Mucosa of descending colon (tissue), 3 donors: ENCODE measurements around the gene C1orf174. TPM values are rescaled to one million over a fixed set of nuclear protein-coding genes. Genes with fewer than 3 reads are reported as not detected.
A peak's percentile ranks its signal among the peaks of the same experiment; 100 is the strongest.

Source experiments
- ATAC-seq: fragments of 200-7000 bp; cut with Tn5 transposase; one replicate; pipeline ENCODE4 v1.9.1; 2020; ENCODE audit warnings: mild to moderate bottlenecking, moderate library complexity
- DNase-seq, 3 donors: peaks; one replicate each; pipeline ENCODE4 v3.0.0-alpha.2; 2020
- H3K36me3 ChIP-seq: fragments of 200-600 bp; one replicate; pipeline ENCODE4 v1.8.0; 2021; ENCODE audit warnings: low read depth, mild to moderate bottlenecking
- H3K4me1 ChIP-seq: fragments of 200-600 bp; one replicate; pipeline ENCODE4 v1.8.0; 2021; ENCODE audit warnings: low read depth, mild to moderate bottlenecking
- H3K4me3 ChIP-seq: fragments of 200-600 bp; one replicate; pipeline ENCODE4 v1.8.0; 2021; ENCODE audit warnings: mild to moderate bottlenecking
- H3K9me3 ChIP-seq: fragments of 200-600 bp; one replicate; pipeline ENCODE4 v1.8.0; 2021; ENCODE audit warnings: mild to moderate bottlenecking
- intact Hi-C, 2 donors: fragments of 100-400 bp; cut with DNase I in 1 of 2; cut with micrococcal nuclease in 1 of 2; formaldehyde crosslinking; loops; one replicate each; pipeline versions ENCODE4 v1.11.0 to v1.11.1; 2022; cut with DNase I, micrococcal nuclease
- total RNA-seq, 3 donors: library from RNA; stranded (reverse); fragmentation: NEBNext Ultra II Directional in 2 of 3; extraction: Animal tissue kit (Norgen Biotek cat#: 25700) in 2 of 3; gene quantifications; one replicate each; pipeline versions ENCODE4 v1.2.1 to v1.2.4, GENCODE V29; 2021 to 2023
- TF ChIP-seq, protein P1 (sequence below): fragments of 200-600 bp; IDR thresholded peaks from one replicate; pipeline ENCODE4 v1.8.0; 2022; ENCODE audit warnings: antibody characterized with exemption, mild to moderate bottlenecking
- donor health status: DM: no; HTN: no; CAD: no; lungs with moderate emphysema.
- donor health status: DM: no; HTN: no; CAD: no.
- donor health status: DM: no; HTN: yes; CAD: no.

C1orf174 gene
- total RNA-seq, 3 donors from 2014 or later, result 19.3 to 23.7 (median 21.8) TPM

- H3K4me3 ChIP-seq, result no peak overlapping the region
- TF ChIP-seq, protein P1, sequence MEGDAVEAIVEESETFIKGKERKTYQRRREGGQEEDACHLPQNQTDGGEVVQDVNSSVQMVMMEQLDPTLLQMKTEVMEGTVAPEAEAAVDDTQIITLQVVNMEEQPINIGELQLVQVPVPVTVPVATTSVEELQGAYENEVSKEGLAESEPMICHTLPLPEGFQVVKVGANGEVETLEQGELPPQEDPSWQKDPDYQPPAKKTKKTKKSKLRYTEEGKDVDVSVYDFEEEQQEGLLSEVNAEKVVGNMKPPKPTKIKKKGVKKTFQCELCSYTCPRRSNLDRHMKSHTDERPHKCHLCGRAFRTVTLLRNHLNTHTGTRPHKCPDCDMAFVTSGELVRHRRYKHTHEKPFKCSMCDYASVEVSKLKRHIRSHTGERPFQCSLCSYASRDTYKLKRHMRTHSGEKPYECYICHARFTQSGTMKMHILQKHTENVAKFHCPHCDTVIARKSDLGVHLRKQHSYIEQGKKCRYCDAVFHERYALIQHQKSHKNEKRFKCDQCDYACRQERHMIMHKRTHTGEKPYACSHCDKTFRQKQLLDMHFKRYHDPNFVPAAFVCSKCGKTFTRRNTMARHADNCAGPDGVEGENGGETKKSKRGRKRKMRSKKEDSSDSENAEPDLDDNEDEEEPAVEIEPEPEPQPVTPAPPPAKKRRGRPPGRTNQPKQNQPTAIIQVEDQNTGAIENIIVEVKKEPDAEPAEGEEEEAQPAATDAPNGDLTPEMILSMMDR, result no peak
- H3K36me3 ChIP-seq, result peaks cover 4% of the 10 kb centered on the region
- ATAC-seq (no peak), DNase-seq (no peak)
- H3K4me1 ChIP-seq, result no peaks in the 10 kb centered on the region
- no peaks in the 10 kb centered on the region for H3K9me3 ChIP-seq
- intact Hi-C loops, result no loop called here
Observed at GRCh38 chr1:3888301-3888700, 11.8 kb downstream of the C1orf174 start.

DNA sequence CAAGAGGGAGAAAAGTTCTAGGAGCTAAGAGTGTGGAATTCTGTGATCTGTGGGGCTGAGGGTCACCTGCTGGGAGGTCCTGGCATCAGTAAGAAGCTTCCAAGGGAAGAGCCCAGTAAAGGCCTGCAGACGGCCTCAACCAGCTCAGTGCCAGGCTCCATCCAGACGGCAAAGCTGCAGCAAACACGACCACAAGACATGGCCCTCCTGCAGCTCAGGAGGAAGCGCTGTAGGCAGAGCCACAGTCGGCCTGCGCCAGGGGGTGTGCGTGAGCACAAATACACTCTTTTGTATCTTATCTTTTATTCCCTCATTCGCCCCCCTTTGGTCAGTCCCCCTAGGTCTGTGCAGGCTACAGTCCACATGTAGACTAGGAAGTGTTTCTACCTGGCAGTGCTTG, 13.4 kb downstream of the C1orf174 start:
- ATAC-seq, result no peak
- Histone ChIP-seq H3K4me1 (no peaks in the 10 kb centered on the region), H3K36me3 (peaks cover 4% of the 10 kb centered on the region), H3K9me3 (no peaks in the 10 kb centered on the region), H3K4me3 (no peak overlapping the region)
- TF ChIP-seq, protein P1, result no peak
- intact Hi-C loops, result no loop called here
- DNase-seq, result peak in 1 of 3 donors; percentile 19

DNA sequence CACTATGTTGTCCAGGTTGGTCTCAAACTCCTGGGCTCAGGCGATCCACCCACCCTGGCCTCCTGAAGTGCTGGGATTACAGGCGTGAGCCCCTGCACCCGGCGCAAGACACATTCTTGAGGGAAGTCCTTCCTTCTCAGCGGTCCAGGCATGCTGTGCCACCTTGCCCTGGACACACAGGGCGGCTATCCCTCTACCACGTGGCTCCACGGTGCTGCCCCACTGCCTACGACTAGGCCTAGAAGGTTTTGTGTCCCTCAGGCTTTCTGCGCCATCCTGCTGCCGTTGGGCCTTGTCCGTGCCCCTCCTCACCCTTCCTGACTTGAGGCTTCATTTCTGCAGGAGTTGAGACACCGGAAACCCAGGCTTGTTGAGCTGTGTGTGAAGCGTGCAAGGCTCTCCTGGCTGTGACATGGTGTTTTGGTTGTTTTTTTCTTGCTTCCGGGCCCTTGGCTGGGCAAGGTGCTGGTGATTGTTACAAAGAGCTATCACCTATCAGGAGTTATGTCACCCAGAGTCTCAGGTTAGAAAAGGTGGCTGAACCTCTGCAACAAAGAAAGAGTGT, 13.9 kb downstream of the C1orf174 start:
- intact Hi-C loops, result no loop called here
- ATAC-seq (no peak), DNase-seq (peak in 1 of 3 donors; percentile 11)
- H3K4me3 ChIP-seq, result no peak overlapping the region
- peaks cover 4% of the 10 kb centered on the region for H3K36me3 ChIP-seq
- TF ChIP-seq, protein P1, result no peak
- H3K9me3 ChIP-seq, result no peaks in the 10 kb centered on the region
- H3K4me1 ChIP-seq, result no peaks in the 10 kb centered on the region

DNA sequence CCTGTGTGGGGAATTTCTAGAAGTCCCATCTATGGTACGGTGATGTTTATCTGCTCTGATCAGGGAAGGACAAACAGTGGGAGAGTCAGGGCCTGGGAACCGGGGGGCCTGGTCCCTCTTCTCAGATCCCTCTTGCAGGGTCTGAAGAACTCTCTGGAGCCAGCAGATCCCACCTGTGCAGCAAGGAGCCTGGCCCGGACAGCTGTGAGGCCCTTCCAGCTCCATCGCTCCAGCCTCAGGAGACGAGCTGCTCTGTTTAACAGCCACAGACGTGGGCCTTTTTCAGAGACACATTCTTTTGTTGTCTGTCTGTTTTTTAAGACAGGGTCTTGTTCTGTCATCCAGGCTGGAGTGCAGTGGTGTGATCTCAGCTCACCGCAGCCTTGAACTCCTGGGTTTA, 14.5 kb downstream of the C1orf174 start:
- intact Hi-C loops, result no loop called here
- Histone ChIP-seq H3K36me3 (peaks cover 4% of the 10 kb centered on the region), H3K4me3 (no peak overlapping the region), H3K9me3 (no peaks in the 10 kb centered on the region), H3K4me1 (no peaks in the 10 kb centered on the region)
- TF ChIP-seq, protein P1, result no peak
- DNase-seq, result peak in 1 of 3 donors; percentile 12
- ATAC-seq, result no peak

- TF ChIP-seq, protein P1, result no peak
- intact Hi-C loops, result no loop called here
- DNase-seq (peak in 1 of 3 donors; percentile 1), ATAC-seq (no peak)
- Histone ChIP-seq H3K36me3 (no peaks in the 10 kb centered on the region), H3K4me3 (no peak overlapping the region), H3K9me3 (no peaks in the 10 kb centered on the region), H3K4me1 (no peaks in the 10 kb centered on the region)
Observed at GRCh38 chr1:3884966-3885365, 15.1 kb downstream of the C1orf174 start.
